ENCODE measurements around the gene SLC30A3.

GRCh38 chr2:27227501-27227900, 35.3 kb downstream of the SLC30A3 start:
- no peak for TF ChIP-seq POLR2AphosphoS5 (IDR thresholded peaks at IDR 0.05; ENCODE audit: borderline replicate concordance, low read depth, low read length)
- no peak for TF ChIP-seq EZH2 (IDR thresholded peaks at IDR 0.05)
